Measurements from ENCODE around the gene TAS1R2.

The TAS1R2 gene

GRCh38 chr1:18882486-18882885, 23.0 kb upstream of the TAS1R2 start:
- no peak for DNase-seq (ENCODE audit: extremely low read depth, insufficient read length)
- Histone ChIP-seq H3K4me3 (replicated peaks; ENCODE audit: low read depth, low read length) (no peak overlapping the region), H3K27me3 (replicated peaks; ENCODE audit: control insufficient read depth, insufficient read depth, low read length) (no peaks in the 10 kb centered on the region), H3K36me3 (ENCODE audit: control insufficient read depth, insufficient read depth, low read length) (peaks cover 10% of the 10 kb centered on the region)
- TF ChIP-seq CTCF (IDR thresholded peaks at IDR 0.05; ENCODE audit: insufficient read depth, low read length, poor library complexity, severe bottlenecking), result no peak

DNA sequence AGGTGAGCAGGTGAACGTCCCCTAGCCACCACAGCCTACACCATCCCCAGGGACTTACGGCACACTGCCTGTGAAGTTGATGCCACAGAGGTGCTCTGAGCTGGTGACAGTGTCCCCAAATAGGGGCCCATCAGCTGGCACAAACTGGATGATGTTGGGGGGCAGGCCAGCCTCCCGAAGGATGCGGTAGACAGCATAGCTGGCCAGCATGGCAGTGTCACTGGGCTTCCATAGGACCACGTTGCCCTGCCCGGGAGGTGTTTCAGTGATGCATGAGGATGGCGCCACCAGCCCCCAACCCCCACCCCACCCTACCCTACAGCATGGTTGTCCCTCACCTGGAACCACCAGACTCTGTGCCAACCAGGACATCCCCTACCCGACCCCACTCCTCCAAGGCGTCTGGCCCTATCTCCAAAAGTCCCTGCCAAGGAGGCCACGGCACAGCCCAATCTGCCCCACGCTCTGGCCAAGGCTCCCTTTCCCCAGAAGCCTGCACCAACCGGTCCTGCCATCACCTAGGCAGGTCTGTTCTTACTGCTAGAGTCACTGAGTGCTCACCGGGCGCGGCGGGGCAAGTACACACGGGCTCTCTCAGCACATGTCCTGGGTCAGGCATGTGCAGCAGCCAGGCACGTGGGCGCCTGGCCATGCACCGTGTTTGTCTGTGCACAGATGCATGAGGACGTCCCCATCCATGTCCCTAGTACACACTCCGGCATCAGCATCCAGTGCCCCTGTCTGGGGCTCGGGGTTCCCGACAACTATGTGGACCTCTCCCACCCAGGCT, 22.4 kb upstream of the TAS1R2 start:
- H3K36me3 ChIP-seq (ENCODE audit: control insufficient read depth, insufficient read depth, low read length), result peaks cover 10% of the 10 kb centered on the region
- DNase-seq (ENCODE audit: extremely low read depth, insufficient read length), result no peak
- no peaks in the 10 kb centered on the region for H3K27me3 ChIP-seq (replicated peaks; ENCODE audit: control insufficient read depth, insufficient read depth, low read length)
- TF ChIP-seq CTCF (IDR thresholded peaks at IDR 0.05; ENCODE audit: insufficient read depth, low read length, poor library complexity, severe bottlenecking), result no peak
- H3K4me3 ChIP-seq (replicated peaks; ENCODE audit: low read depth, low read length), result no peak overlapping the region

DNA sequence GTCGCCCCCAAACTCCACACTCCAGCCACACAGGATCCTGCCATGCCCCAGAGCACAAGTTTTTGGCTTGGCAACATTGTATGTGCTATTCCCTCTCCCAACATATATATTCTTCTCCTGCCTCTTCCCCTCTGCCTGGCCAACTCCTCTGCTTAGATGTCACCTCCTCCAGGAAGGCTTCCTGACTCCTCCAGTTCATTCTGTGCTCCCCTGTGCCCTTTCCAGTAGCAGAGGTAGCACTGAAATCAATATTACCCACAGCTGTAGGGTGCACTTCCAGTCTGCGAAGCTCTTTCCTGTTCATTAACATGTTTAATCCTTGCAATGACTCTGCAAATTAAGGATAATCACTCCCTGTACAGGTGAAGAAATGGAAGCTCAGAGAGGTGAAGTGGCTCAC, 21.7 kb upstream of the TAS1R2 start:
- no peak for TF ChIP-seq CTCF (IDR thresholded peaks at IDR 0.05; ENCODE audit: insufficient read depth, low read length, poor library complexity, severe bottlenecking)
- H3K27me3 ChIP-seq (replicated peaks; ENCODE audit: control insufficient read depth, insufficient read depth, low read length), result no peaks in the 10 kb centered on the region
- H3K36me3 ChIP-seq (ENCODE audit: control insufficient read depth, insufficient read depth, low read length), result peaks cover 10% of the 10 kb centered on the region
- H3K4me3 ChIP-seq (replicated peaks; ENCODE audit: low read depth, low read length), result no peak overlapping the region
- DNase-seq (ENCODE audit: extremely low read depth, insufficient read length), result no peak

DNA sequence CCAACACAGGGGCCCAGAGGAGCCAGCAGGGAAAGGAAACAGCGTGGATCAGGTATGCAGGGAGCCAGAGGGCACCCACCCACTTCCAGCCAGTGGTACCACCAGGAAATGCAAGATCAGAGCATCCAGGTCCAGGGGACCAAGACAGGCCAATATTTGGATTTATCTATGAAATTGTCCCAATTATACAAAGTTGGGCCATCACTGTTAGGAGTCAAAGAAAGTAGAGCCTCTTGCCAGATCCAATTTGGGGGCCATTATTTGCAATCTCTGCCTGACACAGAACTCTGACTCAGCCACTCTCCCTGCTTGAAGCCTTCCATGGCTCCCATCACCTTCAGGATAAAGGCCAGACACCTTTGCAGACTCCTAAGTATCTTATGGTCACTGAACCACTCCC, 21.1 kb upstream of the TAS1R2 start:
- no peak overlapping the region for H3K4me3 ChIP-seq (replicated peaks; ENCODE audit: low read depth, low read length)
- peaks cover 10% of the 10 kb centered on the region for H3K36me3 ChIP-seq (ENCODE audit: control insufficient read depth, insufficient read depth, low read length)
- no peak for DNase-seq (ENCODE audit: extremely low read depth, insufficient read length)
- no peaks in the 10 kb centered on the region for H3K27me3 ChIP-seq (replicated peaks; ENCODE audit: control insufficient read depth, insufficient read depth, low read length)
- TF ChIP-seq CTCF (IDR thresholded peaks at IDR 0.05; ENCODE audit: insufficient read depth, low read length, poor library complexity, severe bottlenecking), result no peak

GRCh38 chr1:18879791-18880309, 20.4 kb upstream of the TAS1R2 start:
- TF ChIP-seq CTCF (IDR thresholded peaks at IDR 0.05; ENCODE audit: insufficient read depth, low read length, poor library complexity, severe bottlenecking), result no peak
- no peak for DNase-seq (ENCODE audit: extremely low read depth, insufficient read length)
- no peak overlapping the region for H3K4me3 ChIP-seq (replicated peaks; ENCODE audit: low read depth, low read length)
- H3K36me3 ChIP-seq (ENCODE audit: control insufficient read depth, insufficient read depth, low read length), result peaks cover 10% of the 10 kb centered on the region
- H3K27me3 ChIP-seq (replicated peaks; ENCODE audit: control insufficient read depth, insufficient read depth, low read length), result no peaks in the 10 kb centered on the region

All from GM06990 (cell line).